Measurements from ENCODE around the gene DCLK1.

DCLK1 gene

GRCh38 chr13:35841060-35841521 lies 290.1 kb downstream of the DCLK1 start:
- no peak overlapping the region for H3K4me3 ChIP-seq (replicated peaks; ENCODE audit: low read depth, low read length)
- no peak for DNase-seq (ENCODE audit: extremely low read depth, low read depth)
- TF ChIP-seq CTCF (IDR thresholded peaks at IDR 0.05; ENCODE audit: low read depth, low read length, missing control alignments): no peak

DNA sequence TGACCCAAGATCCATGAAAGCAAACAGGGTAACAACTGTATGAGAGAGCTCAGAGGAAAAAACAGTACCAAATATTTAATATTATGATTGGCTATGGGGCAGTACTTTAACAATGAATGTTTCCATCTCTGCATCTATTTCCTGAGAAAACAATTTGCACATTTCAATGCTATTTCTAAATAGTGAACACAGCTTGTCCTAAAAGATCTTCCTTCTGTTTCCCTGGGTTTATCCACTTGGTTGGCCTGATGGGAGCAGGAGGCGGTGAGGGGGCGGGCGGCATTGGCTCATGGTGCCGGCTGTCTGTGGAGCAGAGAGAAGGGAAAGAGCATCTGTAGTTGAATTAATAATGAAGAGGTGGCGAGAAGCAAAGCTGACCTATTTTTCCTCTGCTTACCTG lies 291.4 kb downstream of the DCLK1 start:
- no peak for DNase-seq (ENCODE audit: extremely low read depth, low read depth)
- no peak for TF ChIP-seq CTCF (IDR thresholded peaks at IDR 0.05; ENCODE audit: low read depth, low read length, missing control alignments)
- H3K4me3 ChIP-seq (replicated peaks; ENCODE audit: low read depth, low read length): no peak overlapping the region

DNA sequence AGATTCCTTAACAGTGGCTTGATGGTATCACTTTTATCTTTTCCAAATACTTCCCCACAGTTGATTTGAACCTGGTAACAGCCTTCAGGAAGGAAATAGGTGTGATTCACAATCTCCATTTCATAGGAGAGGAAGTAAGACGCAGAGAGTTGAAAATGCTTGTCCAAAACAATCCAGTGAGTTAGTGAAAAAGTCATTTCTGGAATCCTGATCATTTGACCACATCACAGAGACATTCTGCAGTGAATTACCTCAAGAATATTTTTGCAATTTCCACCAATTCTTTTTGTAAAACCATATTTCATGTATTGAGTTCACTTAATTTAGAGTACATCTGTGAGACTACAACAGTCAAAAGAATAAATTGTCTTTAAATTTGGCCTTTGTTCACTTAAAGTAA lies 292.8 kb downstream of the DCLK1 start:
- TF ChIP-seq CTCF (IDR thresholded peaks at IDR 0.05; ENCODE audit: low read depth, low read length, missing control alignments): no peak
- DNase-seq (ENCODE audit: extremely low read depth, low read depth): no peak
- no peak overlapping the region for H3K4me3 ChIP-seq (replicated peaks; ENCODE audit: low read depth, low read length)

DNA sequence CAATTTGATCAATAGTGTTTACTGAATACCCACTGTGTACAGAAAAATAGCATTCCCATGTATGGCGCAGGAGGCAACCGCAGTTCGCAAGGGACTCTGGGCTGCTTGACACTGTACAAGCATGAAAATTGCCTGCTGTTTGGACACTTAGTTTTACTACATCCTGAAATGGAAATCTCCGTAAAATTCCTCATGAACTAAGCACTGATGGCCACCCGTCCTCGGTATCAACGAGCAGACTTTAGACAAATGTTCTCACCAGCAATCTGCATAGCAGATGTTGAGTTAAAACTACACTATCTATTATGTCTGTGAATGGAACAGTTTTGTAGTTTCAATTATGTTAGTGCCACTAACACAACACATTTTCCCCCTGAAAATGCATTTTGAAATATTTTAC lies 294.7 kb downstream of the DCLK1 start:
- DNase-seq (ENCODE audit: extremely low read depth, low read depth): peak; percentile 51
- no peak for TF ChIP-seq CTCF (IDR thresholded peaks at IDR 0.05; ENCODE audit: low read depth, low read length, missing control alignments)

DNA sequence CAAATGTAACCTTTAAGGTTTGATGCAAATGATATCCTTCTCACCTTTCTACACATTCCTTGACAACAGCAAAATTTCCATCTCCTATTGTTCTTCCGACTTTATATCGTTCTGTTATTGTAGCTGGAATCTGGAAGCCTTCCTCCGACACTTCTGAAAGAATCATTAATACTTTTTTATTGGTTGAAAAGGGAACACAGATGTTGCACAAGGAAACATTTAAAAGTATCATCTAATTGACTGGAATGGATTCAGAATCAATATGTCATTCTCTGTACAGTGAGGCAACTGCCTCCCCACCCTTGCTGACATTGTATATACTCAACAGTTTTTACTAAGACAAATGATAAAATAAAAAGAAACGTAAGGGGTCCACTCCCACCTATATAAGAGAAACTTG lies 295.2 kb downstream of the DCLK1 start:
- DNase-seq (ENCODE audit: extremely low read depth, low read depth): no peak
- TF ChIP-seq CTCF (IDR thresholded peaks at IDR 0.05; ENCODE audit: low read depth, low read length, missing control alignments): no peak
- no peak overlapping the region for H3K4me3 ChIP-seq (replicated peaks; ENCODE audit: low read depth, low read length)

More for the DNA sequence above, 294.7 kb downstream of the DCLK1 start:
- no peak overlapping the region for H3K4me3 ChIP-seq (replicated peaks; ENCODE audit: low read depth, low read length)

DNA sequence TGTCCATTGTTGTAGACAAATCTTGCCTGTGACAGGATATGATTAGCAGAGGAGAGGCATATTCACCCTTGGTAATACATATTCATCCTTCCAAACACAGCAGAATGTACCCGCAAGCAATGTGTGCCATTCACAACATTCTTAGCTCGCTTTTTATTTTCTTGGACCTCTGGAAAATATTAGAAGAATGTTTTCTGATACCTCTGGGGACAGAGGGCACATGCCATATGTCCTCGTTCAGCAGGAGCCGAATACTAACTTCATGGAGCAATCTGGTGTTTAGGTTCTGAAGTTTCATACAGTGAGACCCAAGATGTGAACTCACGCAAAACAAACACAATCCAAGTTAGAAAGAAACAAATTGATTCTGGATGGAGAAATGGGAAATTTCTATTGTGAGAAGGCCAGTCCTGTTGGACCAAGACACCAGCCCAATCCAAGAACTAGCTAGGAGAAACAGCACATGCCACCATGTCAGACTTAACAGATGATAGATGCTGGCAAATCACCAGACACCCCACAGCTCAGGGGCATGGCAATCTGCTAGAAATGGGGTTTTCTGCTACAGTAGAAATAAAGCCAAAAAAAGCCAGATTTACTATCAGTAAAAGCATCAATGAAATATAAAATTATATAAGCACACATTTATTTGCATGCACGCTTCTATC lies 297.4 kb downstream of the DCLK1 start:
- H3K4me3 ChIP-seq (replicated peaks; ENCODE audit: low read depth, low read length): no peak overlapping the region
- DNase-seq (ENCODE audit: extremely low read depth, low read depth): no peak
- TF ChIP-seq CTCF (IDR thresholded peaks at IDR 0.05; ENCODE audit: low read depth, low read length, missing control alignments): no peak

- no peak for DNase-seq (ENCODE audit: extremely low read depth, low read depth)
- H3K4me3 ChIP-seq (replicated peaks; ENCODE audit: low read depth, low read length): no peak overlapping the region
- TF ChIP-seq CTCF (IDR thresholded peaks at IDR 0.05; ENCODE audit: low read depth, low read length, missing control alignments): no peak
These were observed 298.2 kb downstream of the DCLK1 start for GRCh38 chr13:35833031-35833430.

Data from HFF-Myc (cell line).